Mesodermal cell (in vitro differentiated cells): ENCODE data around the gene TMOD1.

Experiments used
- H3K27ac ChIP-seq: 2 replicates; pipeline ENCODE4 v1.7.0; 2013; ENCODE audit warnings: mild to moderate bottlenecking, low read depth, low read length, moderate library complexity; ENCODE audit not compliant: severe bottlenecking
- H3K36me3 ChIP-seq: 2 replicates; pipeline ENCODE4 v1.7.1; 2013; ENCODE audit warnings: mild to moderate bottlenecking, low read length, moderate library complexity; ENCODE audit not compliant: control insufficient read depth, insufficient read depth
- H3K4me1 ChIP-seq: one replicate; pipeline ENCODE4 v1.7.1; 2013; ENCODE audit warnings: mild to moderate bottlenecking, low read length; ENCODE audit not compliant: insufficient read depth, control insufficient read depth, poor library complexity, severe bottlenecking
- H3K4me3 ChIP-seq: 2 replicates; pipeline ENCODE4 v1.7.0; 2013; ENCODE audit warnings: low read length, control low read depth, mild to moderate bottlenecking; ENCODE audit not compliant: insufficient read depth, poor library complexity, severe bottlenecking; ENCODE audit errors: extremely low read depth
- H3K9me3 ChIP-seq: 2 replicates; pipeline ENCODE4 v1.7.1; 2013; ENCODE audit warnings: mild to moderate bottlenecking, low read length, moderate library complexity; ENCODE audit not compliant: control insufficient read depth
- WGBS, 2 experiments: methylation state at CpG; one replicate each; pipeline ENCODE4 v1.1.5; 2013; ENCODE audit warnings: missing lambda C conversion rate in 2 of 2; ENCODE audit not compliant: insufficient coverage in 2 of 2; 5-methylcytosine and 5-hydroxymethylcytosine counted together

TMOD1 gene

GRCh38 chr9:97558701-97559101, 57.2 kb downstream of the TMOD1 start:
- Histone ChIP-seq H3K36me3 (no peaks in the 10 kb centered on the region), H3K4me3 (no peak overlapping the region), H3K9me3 (no peaks in the 10 kb centered on the region), H3K27ac (no peak overlapping the region), H3K4me1 (no peaks in the 10 kb centered on the region)
- WGBS, 2 experiments = 83 to 90% methylated on average over 3 of the region's 3 CpGs

- H3K9me3 ChIP-seq = no peaks in the 10 kb centered on the region
- H3K27ac ChIP-seq = no peak overlapping the region
- no peaks in the 10 kb centered on the region for H3K36me3 ChIP-seq
- H3K4me3 ChIP-seq = no peak overlapping the region
- WGBS, 2 experiments = 95 to 96% methylated on average over 8 to 9 of the region's 10 CpGs
- no peaks in the 10 kb centered on the region for H3K4me1 ChIP-seq
Measured at GRCh38 chr9:97559111-97559514, 57.6 kb downstream of the TMOD1 start.

- Histone ChIP-seq H3K4me3 (no peak overlapping the region), H3K27ac (no peak overlapping the region)
Measured at GRCh38 chr9:97560154-97560553, 58.7 kb downstream of the TMOD1 start.

GRCh38 chr9:97560851-97561250, 59.4 kb downstream of the TMOD1 start:
- Histone ChIP-seq H3K36me3 (no peaks in the 10 kb centered on the region), H3K4me1 (no peaks in the 10 kb centered on the region), H3K27ac (no peak overlapping the region), H3K9me3 (no peaks in the 10 kb centered on the region), H3K4me3 (no peak overlapping the region)

More at GRCh38 chr9:97560154-97560553, 58.7 kb downstream of the TMOD1 start:
- Histone ChIP-seq H3K9me3 (no peaks in the 10 kb centered on the region), H3K4me1 (no peaks in the 10 kb centered on the region), H3K36me3 (no peaks in the 10 kb centered on the region)
- 93% methylated on average over 4 of the region's 6 CpGs; no CpG with 5 or more reads in 1 of the 2 experiments for WGBS, 2 experiments

GRCh38 chr9:97561501-97561900, 60.0 kb downstream of the TMOD1 start:
- Histone ChIP-seq H3K36me3 (no peaks in the 10 kb centered on the region), H3K4me1 (no peaks in the 10 kb centered on the region), H3K9me3 (no peaks in the 10 kb centered on the region), H3K27ac (no peak overlapping the region), H3K4me3 (no peak overlapping the region)
- WGBS, 2 experiments = 88 to 94% methylated on average over 2 to 3 of the region's 3 CpGs

GRCh38 chr9:97562542-97562941, 61.1 kb downstream of the TMOD1 start:
- no peak overlapping the region for H3K27ac ChIP-seq
- H3K9me3 ChIP-seq = no peaks in the 10 kb centered on the region
- WGBS, 2 experiments = 87 to 88% methylated on average over 3 to 4 of the region's 5 CpGs
- H3K36me3 ChIP-seq = no peaks in the 10 kb centered on the region
- H3K4me3 ChIP-seq = no peak overlapping the region
- H3K4me1 ChIP-seq = no peaks in the 10 kb centered on the region

- no peaks in the 10 kb centered on the region for H3K4me1 ChIP-seq
- WGBS, 2 experiments = 87 to 92% methylated on average over 5 to 8 of the region's 13 CpGs
- H3K9me3 ChIP-seq = no peaks in the 10 kb centered on the region
- no peaks in the 10 kb centered on the region for H3K36me3 ChIP-seq
- no peak overlapping the region for H3K4me3 ChIP-seq
- peak overlapping the region; percentile 43 for H3K27ac ChIP-seq
Measured at GRCh38 chr9:97563458-97564135, 62.1 kb downstream of the TMOD1 start.

- Histone ChIP-seq H3K36me3 (no peaks in the 10 kb centered on the region), H3K9me3 (no peaks in the 10 kb centered on the region), H3K27ac (no peak overlapping the region), H3K4me3 (no peak overlapping the region), H3K4me1 (no peaks in the 10 kb centered on the region)
- 64 to 68% methylated on average over 10 to 11 of the region's 14 CpGs for WGBS, 2 experiments
Measured at GRCh38 chr9:97564291-97565175, 63.1 kb downstream of the TMOD1 start.

- H3K4me1 ChIP-seq = no peaks in the 10 kb centered on the region
- H3K4me3 ChIP-seq = no peak overlapping the region
- 70 to 87% methylated on average over 2 to 3 of the region's 5 CpGs for WGBS, 2 experiments
- H3K27ac ChIP-seq = no peak overlapping the region
- H3K9me3 ChIP-seq = no peaks in the 10 kb centered on the region
- no peaks in the 10 kb centered on the region for H3K36me3 ChIP-seq
Measured at GRCh38 chr9:97565262-97565661, 63.8 kb downstream of the TMOD1 start.

- no peaks in the 10 kb centered on the region for H3K36me3 ChIP-seq
- H3K27ac ChIP-seq = no peak overlapping the region
- H3K4me1 ChIP-seq = no peaks in the 10 kb centered on the region
- 77 to 90% methylated on average over 6 to 9 of the region's 9 CpGs for WGBS, 2 experiments
- H3K4me3 ChIP-seq = no peak overlapping the region
- no peaks in the 10 kb centered on the region for H3K9me3 ChIP-seq
Measured at GRCh38 chr9:97567182-97567893, 65.9 kb downstream of the TMOD1 start.
